Calu3 (cell line): ENCODE data around the gene PACRG. TPM values are rescaled to one million over a fixed set of nuclear protein-coding genes. Genes with fewer than 3 reads are reported as not detected.

ENCODE experiments used
- BruUV-seq: library from RNA; stranded (reverse); fragments of 400-500 nt; replicated peaks from 2 replicates; lab custom pipeline; 2021; lab: Mats Ljungman, UMichigan
- CTCF ChIA-PET: fragments of 300-600 bp; sonication (Branson Sonifier 250); formaldehyde crosslinking; loops from one replicate; lab custom pipeline; 2022; ENCODE audit warnings: antibody characterized with exemption; lab: Charles Lee
- DNase-seq: peaks from one replicate; pipeline ENCODE4 v3.0.0; 2022
- H3K27ac Mint-ChIP-seq: one replicate; pipeline ENCODE4 v1.8.0; 2022; ENCODE audit warnings: mixed read lengths; ENCODE audit not compliant: unreplicated experiment
- H3K27me3 Mint-ChIP-seq: one replicate; pipeline ENCODE4 v1.8.0; 2022; ENCODE audit warnings: mixed read lengths; ENCODE audit not compliant: unreplicated experiment
- H3K36me3 Mint-ChIP-seq: one replicate; pipeline ENCODE4 v1.8.0; 2022; ENCODE audit warnings: mild to moderate bottlenecking, moderate library complexity, mixed read lengths; ENCODE audit not compliant: insufficient read depth, unreplicated experiment
- H3K4me1 Mint-ChIP-seq: one replicate; pipeline ENCODE4 v1.8.0; 2022; ENCODE audit warnings: mild to moderate bottlenecking, low read depth, mixed read lengths; ENCODE audit not compliant: unreplicated experiment
- H3K4me3 Mint-ChIP-seq: one replicate; pipeline ENCODE4 v1.8.0; 2022; ENCODE audit warnings: mild to moderate bottlenecking, low read depth, moderate library complexity, mixed read lengths; ENCODE audit not compliant: unreplicated experiment
- H3K9me3 Mint-ChIP-seq: one replicate; pipeline ENCODE4 v1.8.0; 2022; ENCODE audit warnings: low read depth, mixed read lengths; ENCODE audit not compliant: unreplicated experiment
- CTCF ChIP-seq: fragments of 200-600 bp; IDR thresholded peaks from one replicate; pipeline ENCODE4 v1.8.0; 2022; ENCODE audit warnings: antibody characterized with exemption; ENCODE audit not compliant: unreplicated experiment
- intact Hi-C: fragments of 100-400 bp; cut with micrococcal nuclease; formaldehyde crosslinking; loops from one replicate; pipeline ENCODE4 v1.10.0; 2022; ENCODE audit not compliant: unreplicated experiment
- total RNA-seq: library from RNA; stranded (reverse); gene quantifications from 2 replicates; pipeline ENCODE4 v1.2.3, GENCODE V29; 2022

PACRG gene
- total RNA-seq, 1 experiment from 2014 or later = 1.5 TPM

GRCh38 chr6:163300838-163301237 lies 573.1 kb downstream of the PACRG start:
- no TSS peak for BruUV-seq
- Mint-ChIP-seq H3K9me3 (no peaks in the 10 kb centered on the region), H3K27me3 (no peaks in the 10 kb centered on the region), H3K4me3 (no peak overlapping the region), H3K4me1 (no peaks in the 10 kb centered on the region), H3K27ac (no peak overlapping the region), H3K36me3 (no peaks in the 10 kb centered on the region)
- intact Hi-C loops = no loop called here
- no peak for DNase-seq
- TF ChIP-seq CTCF = no peak
- CTCF ChIA-PET = interaction anchor here (0.6 kb wide), 1 partner anchor 1770 kb away, joined by 4 read pairs; no protein-coding TSS in a partner anchor

- Mint-ChIP-seq H3K4me1 (no peaks in the 10 kb centered on the region), H3K27me3 (no peaks in the 10 kb centered on the region), H3K4me3 (no peak overlapping the region), H3K36me3 (no peaks in the 10 kb centered on the region), H3K9me3 (no peaks in the 10 kb centered on the region), H3K27ac (no peak overlapping the region)
- BruUV-seq = no TSS peak
- intact Hi-C loops = no loop called here
- CTCF ChIA-PET = no interaction called here
- DNase-seq = no peak
- TF ChIP-seq CTCF = no peak
Measured at GRCh38 chr6:163301726-163302635, 574.2 kb downstream of the PACRG start.

- BruUV-seq = no TSS peak
- TF ChIP-seq CTCF = no peak
- Mint-ChIP-seq H3K27me3 (no peaks in the 10 kb centered on the region), H3K4me3 (no peak overlapping the region), H3K9me3 (no peaks in the 10 kb centered on the region), H3K36me3 (no peaks in the 10 kb centered on the region), H3K27ac (no peak overlapping the region), H3K4me1 (no peaks in the 10 kb centered on the region)
- intact Hi-C loops = no loop called here
- CTCF ChIA-PET = no interaction called here
- DNase-seq = no peak
Measured at GRCh38 chr6:163302747-163303146, 575.0 kb downstream of the PACRG start.

- Mint-ChIP-seq H3K9me3 (no peaks in the 10 kb centered on the region), H3K27ac (no peak overlapping the region), H3K4me1 (peaks cover 17% of the 10 kb centered on the region), H3K36me3 (no peaks in the 10 kb centered on the region), H3K27me3 (no peaks in the 10 kb centered on the region), H3K4me3 (no peak overlapping the region)
- CTCF ChIA-PET = no interaction called here
- DNase-seq = no peak
- no peak for TF ChIP-seq CTCF
- BruUV-seq = no TSS peak
- intact Hi-C loops = no loop called here
Measured at GRCh38 chr6:163306000-163306399, 578.2 kb downstream of the PACRG start.
